Small intestine (tissue), 7 donors: Measurements from ENCODE around the gene AGR3. TPM values are rescaled to one million over a fixed set of nuclear protein-coding genes. Genes with fewer than 3 reads are reported as not detected.

Experiments used
- DNase-seq, 2 donors: peaks; one replicate each; pipeline versions ENCODE4 v3.0.0 to v3.0.0-alpha.2; 2013
- FAIRE-seq: peaks from 2 replicates; lab custom pipeline; 2012; peaks lifted over from hg19 to GRCh38; lab: Jason Lieb, UNC
- H3K27ac ChIP-seq, 3 donors: one replicate each; pipeline ENCODE4 v1.5.1; 2013; ENCODE audit warnings: low read length in 2 of 3, mild to moderate bottlenecking in 2 of 3, control low read depth in 1 of 3, inconsistent platforms in 1 of 3, low read depth in 1 of 3, moderate library complexity in 1 of 3
- H3K27me3 ChIP-seq, 3 donors: one replicate each; pipeline ENCODE4 v1.6.1; 2013; ENCODE audit warnings: low read length in 3 of 3, inconsistent platforms in 1 of 3; ENCODE audit not compliant: control insufficient read depth in 3 of 3, insufficient read depth in 3 of 3
- H3K36me3 ChIP-seq, 3 donors: one replicate each; pipeline ENCODE4 v1.6.1; 2013; ENCODE audit warnings: low read length in 3 of 3, inconsistent platforms in 1 of 3, low read depth in 1 of 3, mild to moderate bottlenecking in 1 of 3, moderate library complexity in 1 of 3; ENCODE audit not compliant: control insufficient read depth in 3 of 3, insufficient read depth in 2 of 3
- H3K4me1 ChIP-seq, 3 donors: one replicate each; pipeline ENCODE4 v1.6.1; 2013; ENCODE audit warnings: low read length in 2 of 3, inconsistent platforms in 1 of 3, low read depth in 1 of 3, mild to moderate bottlenecking in 1 of 3, moderate library complexity in 1 of 3; ENCODE audit not compliant: control insufficient read depth in 3 of 3, insufficient read depth in 2 of 3
- H3K4me3 ChIP-seq, 3 donors: one replicate each; pipeline ENCODE4 v1.5.1; 2013; ENCODE audit warnings: low read length in 3 of 3, control low read depth in 1 of 3, inconsistent platforms in 1 of 3, low read depth in 1 of 3, mild to moderate bottlenecking in 1 of 3, moderate library complexity in 1 of 3
- H3K9me3 ChIP-seq, 2 donors: one replicate each; pipeline ENCODE4 v1.6.1; 2013; ENCODE audit warnings: low read depth in 1 of 2, low read length in 1 of 2; ENCODE audit not compliant: control insufficient read depth in 2 of 2, insufficient read depth in 1 of 2
- WGBS, 3 donors: extraction: QIAGEN DNeasy Blood & Tissue Kit; methylation state at CpG; one replicate each; pipeline ENCODE4 v1.1.7; 2013; 5-methylcytosine and 5-hydroxymethylcytosine counted together
- polyA plus RNA-seq, 4 donors: library from polyadenylated mRNA; stranded (reverse) in 3 of 4; unstranded in 1 of 4; fragments of 200-250 nt in 3 of 4; fragments of 120-200 nt in 1 of 4; gene quantifications; one replicate each; pipeline versions ENCODE4 v1.2.1 to v1.2.3, GENCODE V29; 2013
- donor health status: healthy with polysubstance abuse.
- donor health status: control.
- donor health status: control.
- donor health status: Bipolar disorder and iron deficiency.
- donor health status: healthy.

The AGR3 gene
- polyA plus RNA-seq, 4 donors, result 215 to 509 (median 305) TPM

- DNase-seq (no peak), FAIRE-seq (no peak)
- H3K27me3 ChIP-seq, result no peaks in the 10 kb centered on the region
- H3K9me3 ChIP-seq, result no peaks in the 10 kb centered on the region
- peak overlapping the region in 1 of 3 donors; percentile 5 for H3K27ac ChIP-seq
- H3K36me3 ChIP-seq, result no peaks in the 10 kb centered on the region
- H3K4me3 ChIP-seq, result no peak overlapping the region
- H3K4me1 ChIP-seq, result peaks cover 0 to 28% (median 6%) of the 10 kb centered on the region in 3 donors
- 65 to 86% (median 68%) methylated on average over 2 of the region's 2 CpGs for WGBS, 3 donors
Observed at GRCh38 chr7:16816824-16817223, 65.0 kb downstream of the AGR3 start.

GRCh38 chr7:16815001-16815400 is 66.8 kb downstream of the AGR3 start:
- FAIRE-seq (no peak), DNase-seq (peak; percentile 51 to 63)
- H3K36me3 ChIP-seq, result no peaks in the 10 kb centered on the region
- H3K9me3 ChIP-seq, result no peaks in the 10 kb centered on the region
- H3K4me3 ChIP-seq, result no peak overlapping the region
- 30 to 70% (median 34%) methylated on average over 2 of the region's 2 CpGs for WGBS, 3 donors
- H3K27me3 ChIP-seq, result no peaks in the 10 kb centered on the region
- H3K27ac ChIP-seq, result no peak overlapping the region
- peaks cover 0 to 26% (median 3%) of the 10 kb centered on the region in 3 donors for H3K4me1 ChIP-seq

GRCh38 chr7:16813232-16813616 is 68.6 kb downstream of the AGR3 start:
- peaks cover 0 to 27% (median 3%) of the 10 kb centered on the region in 3 donors for H3K4me1 ChIP-seq

GRCh38 chr7:16812542-16813231 is 69.1 kb downstream of the AGR3 start:
- 72 to 77% (median 74%) methylated on average over 4 of the region's 4 CpGs for WGBS, 3 donors
- Histone ChIP-seq H3K27ac (peak overlapping the region in 1 of 3 donors; percentile 74), H3K4me3 (no peak overlapping the region), H3K9me3 (no peaks in the 10 kb centered on the region), H3K36me3 (no peaks in the 10 kb centered on the region), H3K27me3 (no peaks in the 10 kb centered on the region), H3K4me1 (peaks cover 0 to 24% (median 3%) of the 10 kb centered on the region in 3 donors)
- FAIRE-seq, result no peak
- DNase-seq, result no peak

More at GRCh38 chr7:16813232-16813616, 68.6 kb downstream of the AGR3 start:
- Histone ChIP-seq H3K4me3 (no peak overlapping the region), H3K27me3 (no peaks in the 10 kb centered on the region), H3K27ac (no peak overlapping the region), H3K9me3 (no peaks in the 10 kb centered on the region), H3K36me3 (no peaks in the 10 kb centered on the region)
- DNase-seq (no peak), FAIRE-seq (no peak)
- 61 to 67% (median 64%) methylated on average over 3 of the region's 3 CpGs for WGBS, 3 donors

- FAIRE-seq (peak; percentile 5), DNase-seq (peak; percentile 52 to 72)
- Histone ChIP-seq H3K27ac (peak overlapping the region in 1 of 3 donors; percentile 74), H3K36me3 (no peaks in the 10 kb centered on the region), H3K27me3 (no peaks in the 10 kb centered on the region), H3K9me3 (no peaks in the 10 kb centered on the region), H3K4me3 (no peak overlapping the region), H3K4me1 (peaks cover 0 to 21% (median 3%) of the 10 kb centered on the region in 3 donors)
- 15 to 42% (median 21%) methylated on average over 2 of the region's 2 CpGs for WGBS, 3 donors
Observed at GRCh38 chr7:16811551-16811950, 70.2 kb downstream of the AGR3 start.

- no peak for DNase-seq
- Histone ChIP-seq H3K4me3 (no peak overlapping the region), H3K27ac (peak overlapping the region in 1 of 3 donors; percentile 74), H3K9me3 (no peaks in the 10 kb centered on the region), H3K36me3 (no peaks in the 10 kb centered on the region), H3K27me3 (no peaks in the 10 kb centered on the region), H3K4me1 (peaks cover 0 to 30% (median 3%) of the 10 kb centered on the region in 3 donors)
- WGBS, 3 donors, result 28 to 73% (median 42%) methylated on average over 5 of the region's 5 CpGs
- no peak for FAIRE-seq
Observed at GRCh38 chr7:16810573-16810972, 71.2 kb downstream of the AGR3 start.

- H3K9me3 ChIP-seq, result no peaks in the 10 kb centered on the region
- H3K4me3 ChIP-seq, result no peak overlapping the region
- no peaks in the 10 kb centered on the region for H3K36me3 ChIP-seq
- FAIRE-seq (no peak), DNase-seq (no peak)
- peaks cover 0 to 29% (median 2%) of the 10 kb centered on the region in 3 donors for H3K4me1 ChIP-seq
- peak overlapping the region in 1 of 3 donors; percentile 21 for H3K27ac ChIP-seq
- H3K27me3 ChIP-seq, result no peaks in the 10 kb centered on the region
- WGBS, 3 donors, result 13 to 41% (median 29%) methylated on average over 2 of the region's 2 CpGs
Observed at GRCh38 chr7:16810112-16810511, 71.7 kb downstream of the AGR3 start.
